Stimulated activated CD8-positive, alpha-beta memory T cell treated with anti-CD3 and anti-CD28 coated beads, Interleukin-7, amount 100 ng/mL, for 48 hours (primary cell): Measurements from ENCODE around the gene SIKE1.
"Not testable (repeated sequence)": the region's sequence is repeated elsewhere in the genome, so short reads cannot be mapped to it uniquely, and the experiment has no call there.

Source experiments
- DNase-seq, 2 donors: peaks; one replicate each; pipeline ENCODE4 v3.0.0-alpha.2; 2020; ENCODE audit warnings: low read depth in 1 of 2; ENCODE audit errors: extremely low read depth in 1 of 2

SIKE1 gene

GRCh38 chr1:114780344-114781226, at the start of gene SIKE1:
TSS of gene SIKE1 (minus strand) at chr1:114780685. CDS start at chr1:114780607, 78 bp downstream.
- DNase-seq: peak; percentile 82 to 96

- DNase-seq: not testable (repeated sequence)
Observed at GRCh38 chr1:114830075-114830474, 49.6 kb upstream of the SIKE1 start.

DNA sequence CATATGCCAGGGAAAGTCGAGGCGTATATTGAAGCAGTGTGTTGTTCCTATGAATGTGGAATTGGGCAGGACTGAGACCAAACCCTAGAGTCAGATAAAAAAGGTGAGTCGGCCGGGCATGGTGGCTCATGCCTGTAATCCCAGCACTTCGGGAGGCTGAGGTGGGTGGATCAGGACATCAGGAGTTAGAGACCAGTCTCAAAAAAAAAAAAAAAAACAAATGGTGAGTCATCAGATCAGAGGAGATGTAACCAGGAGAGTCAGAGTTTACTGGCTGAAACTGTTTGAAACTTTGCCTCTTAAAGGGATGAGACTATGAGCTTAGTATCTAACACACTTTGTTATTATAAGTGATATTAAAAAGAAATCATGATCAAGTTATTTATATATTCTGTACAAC, 47.8 kb upstream of the SIKE1 start:
- no peak for DNase-seq

- DNase-seq: no peak
Observed at GRCh38 chr1:114821978-114822377, 41.5 kb upstream of the SIKE1 start.

DNA sequence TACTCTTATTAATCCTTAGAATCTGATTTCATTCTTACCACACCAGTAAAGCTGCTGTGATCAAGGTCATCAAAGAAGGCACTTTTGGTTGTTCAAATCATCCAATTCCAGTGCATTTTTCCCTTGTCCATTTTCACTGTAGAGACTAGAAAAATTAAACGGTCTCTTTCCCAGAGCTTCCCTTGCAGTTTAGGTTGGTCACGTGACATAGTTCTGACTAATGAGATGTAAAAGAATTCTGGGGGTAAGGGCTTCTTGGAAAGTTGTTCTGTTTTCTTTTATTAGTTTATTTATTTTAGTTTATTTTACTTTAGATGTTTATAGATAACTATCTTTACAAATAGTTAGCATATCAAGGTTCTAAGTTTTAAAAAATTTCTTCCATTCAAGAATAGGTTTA, 39.9 kb upstream of the SIKE1 start:
- DNase-seq: no peak

- no peak for DNase-seq
Observed at GRCh38 chr1:114819869-114820268, 39.4 kb upstream of the SIKE1 start.

DNA sequence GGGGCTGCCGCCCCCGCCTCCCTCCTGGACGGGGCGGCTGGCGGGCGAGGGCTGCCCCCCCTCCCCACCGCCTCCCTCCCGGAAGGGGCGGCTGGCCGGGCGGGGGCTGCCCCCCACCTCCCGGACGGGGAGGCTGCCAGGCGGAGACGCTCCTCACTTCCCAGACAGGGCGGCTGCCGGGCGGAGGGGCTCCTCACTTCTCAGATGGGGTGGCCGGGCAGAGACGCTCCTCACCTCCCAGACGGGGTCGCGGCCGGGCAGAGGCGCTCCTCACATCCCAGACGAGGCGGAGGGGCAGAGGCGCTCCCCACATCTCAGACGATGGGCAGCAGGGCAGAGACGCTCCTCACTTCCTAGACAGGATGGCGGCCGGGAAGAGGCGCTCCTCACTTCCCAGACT, 24.0 kb upstream of the SIKE1 start:
- not testable (repeated sequence) for DNase-seq

DNA sequence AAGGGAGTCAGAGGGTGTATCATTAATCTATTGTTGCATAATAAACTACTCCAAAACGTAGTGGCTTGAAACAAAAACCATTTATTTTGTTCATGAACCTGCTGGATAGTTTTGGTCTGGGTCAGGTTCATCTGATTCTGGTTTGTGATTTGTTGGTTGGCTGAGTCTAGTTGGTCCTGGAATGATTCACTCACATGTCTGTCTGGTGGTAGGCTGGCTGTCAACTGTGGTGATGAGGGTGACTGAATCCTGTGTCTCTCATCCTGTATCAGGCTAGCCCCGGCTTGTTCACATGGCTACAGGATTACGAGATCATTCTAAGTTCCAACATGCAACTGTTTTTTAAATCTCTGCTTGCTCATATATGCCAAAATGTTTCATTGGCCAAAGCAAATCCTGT, 22.5 kb upstream of the SIKE1 start:
- no peak for DNase-seq

DNA sequence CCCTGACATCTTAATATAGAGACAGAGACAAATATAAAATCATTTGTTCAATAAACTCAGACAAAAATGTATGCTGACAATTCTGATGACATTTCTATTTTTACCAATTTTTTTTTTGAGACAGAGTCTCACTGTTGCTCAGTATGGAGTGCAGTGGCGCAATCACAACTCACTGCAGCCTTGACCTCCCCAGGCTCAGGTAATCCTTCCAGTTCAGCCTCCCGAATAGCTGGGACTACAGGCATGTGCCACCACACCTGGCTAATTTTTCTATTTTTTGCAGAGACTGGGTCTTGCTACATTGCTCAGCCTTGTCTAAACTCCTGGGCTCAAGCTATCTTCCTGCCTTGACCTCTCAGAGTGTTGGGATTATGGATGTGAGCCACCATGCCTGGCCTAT, 13.6 kb upstream of the SIKE1 start:
- no peak for DNase-seq

GRCh38 chr1:114790581-114790980, 10.1 kb upstream of the SIKE1 start:
- not testable (repeated sequence) for DNase-seq

GRCh38 chr1:114786440-114786839, 6.0 kb upstream of the SIKE1 start:
- not testable (repeated sequence) for DNase-seq

DNA sequence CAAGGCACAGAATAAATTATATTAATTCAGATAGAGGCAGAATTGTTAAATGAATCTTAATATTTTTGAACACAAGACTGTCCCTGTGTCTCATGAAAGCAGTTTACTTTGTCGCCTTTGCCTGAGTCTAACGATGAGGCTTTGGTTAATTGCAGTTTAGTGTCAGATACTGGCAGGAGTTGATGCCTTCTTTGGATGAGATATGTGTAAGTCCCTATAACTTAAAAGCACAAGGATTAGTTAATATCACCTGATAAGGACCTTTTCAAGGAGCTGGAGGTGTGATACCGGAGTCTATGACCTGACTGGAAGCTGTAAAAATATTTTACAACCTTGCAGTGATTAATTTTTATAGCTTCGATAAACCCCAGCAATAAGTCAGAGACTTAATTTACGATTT, 2.0 kb upstream of the SIKE1 start:
- DNase-seq: no peak

DNA sequence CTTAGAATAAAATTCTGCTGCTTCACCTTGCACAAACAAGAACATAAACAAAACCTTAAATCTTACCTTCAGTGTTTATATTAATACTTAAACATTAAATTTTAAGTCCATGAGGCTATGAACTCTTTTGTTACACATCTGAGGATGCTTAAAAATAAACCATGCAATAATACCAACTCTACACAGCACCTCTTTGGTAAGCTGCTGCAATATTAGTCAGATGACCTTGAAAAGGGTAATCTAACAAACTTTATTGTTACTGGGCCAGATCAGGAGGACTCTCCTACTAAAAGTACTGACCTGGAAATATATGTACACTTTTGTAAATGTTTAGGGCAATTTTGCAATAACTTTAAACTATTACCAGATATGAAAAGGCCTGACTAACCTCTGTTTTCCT, 763 bp downstream of the SIKE1 start:
- no peak for DNase-seq

- DNase-seq: not testable (repeated sequence)
Observed at GRCh38 chr1:114776726-114777125, 3.8 kb downstream of the SIKE1 start.

DNA sequence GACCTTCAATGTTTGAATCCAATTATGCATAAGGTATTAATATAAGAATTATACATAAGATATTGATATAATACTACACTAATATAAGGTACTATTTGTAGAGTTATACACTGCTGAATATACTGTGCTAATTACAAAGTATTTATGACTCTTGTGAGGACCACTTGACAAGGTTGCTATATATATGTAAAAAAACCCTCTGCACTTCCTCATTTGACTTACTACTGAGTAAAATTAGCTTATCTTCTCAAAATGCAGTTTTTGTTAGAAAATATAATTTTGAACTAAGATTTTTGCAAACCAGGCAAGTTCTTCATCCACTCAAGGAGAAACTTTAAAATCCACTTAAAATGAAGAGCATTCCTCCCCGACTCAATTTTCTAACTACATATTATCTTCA, 8.5 kb downstream of the SIKE1 start:
- DNase-seq: no peak

- DNase-seq: no peak
Observed at GRCh38 chr1:114770989-114771388, 9.5 kb downstream of the SIKE1 start.

GRCh38 chr1:114764689-114765088, 15.8 kb downstream of the SIKE1 start:
- DNase-seq: no peak

GRCh38 chr1:114758256-114758832, 22.1 kb downstream of the SIKE1 start:
- DNase-seq: no peak

DNA sequence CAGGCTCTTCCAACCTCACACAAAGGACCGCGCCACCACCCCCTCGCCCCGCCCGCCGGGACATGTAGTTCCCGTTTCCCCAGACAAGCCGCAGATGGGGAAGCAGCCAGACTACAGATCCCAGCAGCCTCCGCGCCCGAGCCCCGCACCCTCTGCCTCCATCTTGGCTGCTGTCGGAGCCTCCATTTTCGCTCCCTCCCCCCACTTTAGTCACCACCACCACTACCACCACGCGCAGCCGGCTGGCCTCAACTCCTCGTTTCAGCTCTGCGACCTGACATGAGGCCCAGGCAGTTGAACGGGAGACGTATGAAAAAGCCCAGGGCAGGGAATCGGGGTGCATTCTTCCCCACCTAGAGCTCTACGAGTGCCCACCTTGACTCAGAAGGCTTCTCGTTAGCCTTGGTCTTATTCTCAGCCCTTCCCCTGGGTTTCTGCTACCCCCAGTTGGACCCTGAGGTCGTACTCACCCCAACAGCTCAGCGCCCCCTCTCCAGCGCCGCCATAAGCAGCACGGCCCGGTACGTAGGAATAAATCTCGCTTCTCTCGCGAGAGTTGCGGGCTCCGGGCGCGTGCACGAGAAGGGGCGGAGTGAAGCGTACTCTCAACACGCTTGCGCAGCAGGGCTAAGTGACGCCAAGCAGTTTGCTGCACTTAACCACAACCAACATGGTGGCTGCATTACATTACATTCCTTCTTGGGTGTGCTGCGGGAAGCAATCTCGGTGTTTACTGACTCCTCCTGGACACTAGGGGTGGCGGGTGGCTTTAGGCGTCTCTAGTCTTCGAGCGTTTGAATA, 22.8 kb downstream of the SIKE1 start, which contains the start of gene CSDE1:
Gene CSDE1, minus strand, starts transcription at position 530 of the 801 bp plus-strand sequence. CDS start 18,094 bp downstream, outside the sequence.
- DNase-seq: peak; percentile 89 to 94

- DNase-seq: no peak
Observed at GRCh38 chr1:114756949-114757454, 23.5 kb downstream of the SIKE1 start.
